NCI-H524 (cell line): ENCODE results near the gene B4GALT3.

Experiments used
- DNase-seq, 2 experiments: peaks; one replicate each; lab custom pipeline; 2025; lab: John Stamatoyannopoulos, UW

The B4GALT3 gene

DNA sequence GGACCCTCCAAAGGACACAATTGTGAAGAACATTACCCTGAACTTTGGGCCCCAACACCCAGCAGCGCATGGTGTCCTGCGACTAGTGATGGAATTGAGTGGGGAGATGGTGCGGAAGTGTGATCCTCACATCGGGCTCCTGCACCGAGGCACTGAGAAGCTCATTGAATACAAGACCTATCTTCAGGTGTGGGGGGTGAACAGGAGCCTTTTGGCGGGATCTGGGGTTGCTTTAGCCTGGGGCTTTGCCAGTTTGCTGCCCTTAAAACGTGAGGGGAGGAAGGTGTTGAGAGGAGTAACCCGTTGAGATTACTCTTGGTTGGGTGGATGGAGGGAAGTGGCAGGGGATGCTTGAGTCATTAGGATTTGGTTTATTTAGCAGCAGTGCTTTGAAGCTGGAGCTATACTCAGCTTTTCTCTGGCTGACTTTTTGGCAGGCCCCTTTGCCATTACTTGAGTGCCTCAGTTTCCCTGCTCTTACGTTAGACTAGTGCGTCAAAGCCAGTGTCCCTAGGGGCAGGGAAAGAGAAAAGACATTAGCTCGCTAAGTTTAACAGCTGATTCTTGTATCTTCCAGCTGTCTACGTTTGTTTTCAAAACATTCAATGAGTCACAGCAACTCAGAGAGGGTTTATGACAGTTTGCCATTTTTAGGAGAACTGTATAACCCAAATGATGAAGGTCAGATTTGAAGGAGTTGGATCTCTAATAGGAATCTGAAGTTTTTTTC lies 29.3 kb upstream of the B4GALT3 start:
- no peak for DNase-seq

GRCh38 chr1:161201836-161202712 lies 24.8 kb upstream of the B4GALT3 start, which contains the start of gene NDUFS2:
Gene NDUFS2, plus strand, starts transcription at chr1:161202367. Its CDS starts 19 bp downstream, at chr1:161202386.
- peak; percentile 97 to 98 for DNase-seq

DNA sequence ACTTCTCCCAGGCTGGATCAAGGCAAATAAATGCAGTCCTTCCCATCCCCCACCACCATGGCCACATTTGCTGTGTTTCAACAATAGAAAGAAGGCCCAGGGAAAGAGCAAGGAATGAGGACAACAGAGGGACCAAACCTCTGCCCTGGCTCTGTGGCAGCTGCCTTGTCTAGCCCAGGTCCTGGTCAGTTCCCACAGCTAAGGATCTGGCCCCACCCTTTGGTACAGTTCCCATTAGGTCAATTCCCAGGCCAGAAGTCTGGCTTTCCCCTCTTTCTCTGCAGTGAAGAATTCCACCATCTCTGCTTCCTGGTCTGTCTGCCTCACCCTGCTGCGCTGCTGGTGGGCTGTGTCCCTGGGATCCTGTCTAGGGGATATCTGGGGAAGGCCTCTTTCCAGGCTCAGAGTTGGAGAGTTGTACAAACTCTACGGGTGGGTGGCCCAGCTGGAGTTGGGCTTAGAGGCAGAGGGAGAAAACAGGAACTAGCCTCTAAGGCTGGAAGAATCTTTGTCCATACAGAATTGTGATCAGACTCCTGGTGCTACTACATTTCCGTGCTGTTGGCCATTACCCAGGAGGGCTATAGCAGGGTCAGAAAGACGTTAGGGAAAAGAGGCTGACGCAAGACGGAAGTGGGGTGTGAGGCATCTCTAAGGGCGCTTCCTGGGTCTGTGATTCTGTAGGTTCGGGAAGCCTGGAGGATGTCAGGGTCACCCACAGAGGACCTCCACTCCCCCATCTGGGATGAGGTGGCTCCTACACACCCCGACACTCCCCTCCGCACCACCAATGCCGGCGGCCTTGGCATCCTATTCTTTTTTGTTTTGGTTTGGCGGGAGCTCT lies 23.9 kb upstream of the B4GALT3 start:
- no peak for DNase-seq

GRCh38 chr1:161200421-161200991 lies 23.2 kb upstream of the B4GALT3 start:
- no peak for DNase-seq

DNA sequence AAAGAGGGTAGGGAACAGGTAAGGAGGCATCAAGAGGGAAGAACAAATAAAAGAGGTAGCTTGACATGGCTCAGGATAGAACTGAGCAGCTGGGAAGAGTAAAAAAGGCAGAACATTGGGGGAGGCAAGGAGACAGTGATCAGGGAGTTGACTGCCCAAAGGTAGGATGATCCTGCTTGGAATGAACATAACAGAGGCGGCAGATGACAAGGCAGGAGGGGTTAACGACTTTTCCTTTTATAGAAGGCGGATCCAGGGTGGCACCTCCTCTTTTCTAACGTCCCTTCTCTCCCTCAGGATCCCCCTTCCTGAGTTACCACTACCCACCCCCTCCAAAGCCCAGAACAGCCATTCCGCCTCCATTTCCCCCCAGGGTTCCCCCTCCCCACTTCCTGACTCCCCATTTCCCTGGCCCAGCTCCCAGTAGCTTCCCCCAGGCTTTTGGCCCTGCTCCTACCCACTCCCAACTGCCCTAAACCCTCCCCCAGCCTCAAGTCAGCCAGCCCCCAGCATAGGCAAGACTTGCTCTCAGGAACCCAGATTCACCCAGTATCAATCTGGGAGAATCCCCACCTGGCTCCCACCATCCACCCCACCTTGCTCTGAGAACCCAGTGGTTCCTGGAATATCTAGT lies 22.3 kb upstream of the B4GALT3 start:
- DNase-seq: no peak

GRCh38 chr1:161198897-161199431 lies 21.7 kb upstream of the B4GALT3 start, which contains the start of gene ADAMTS4:
Gene ADAMTS4, minus strand, starts transcription at chr1:161199054. Its CDS starts 427 bp downstream, at chr1:161198627.
- no peak for DNase-seq

GRCh38 chr1:161198194-161198896 lies 21.0 kb upstream of the B4GALT3 start:
- peak; percentile 43 to 67 for DNase-seq

DNA sequence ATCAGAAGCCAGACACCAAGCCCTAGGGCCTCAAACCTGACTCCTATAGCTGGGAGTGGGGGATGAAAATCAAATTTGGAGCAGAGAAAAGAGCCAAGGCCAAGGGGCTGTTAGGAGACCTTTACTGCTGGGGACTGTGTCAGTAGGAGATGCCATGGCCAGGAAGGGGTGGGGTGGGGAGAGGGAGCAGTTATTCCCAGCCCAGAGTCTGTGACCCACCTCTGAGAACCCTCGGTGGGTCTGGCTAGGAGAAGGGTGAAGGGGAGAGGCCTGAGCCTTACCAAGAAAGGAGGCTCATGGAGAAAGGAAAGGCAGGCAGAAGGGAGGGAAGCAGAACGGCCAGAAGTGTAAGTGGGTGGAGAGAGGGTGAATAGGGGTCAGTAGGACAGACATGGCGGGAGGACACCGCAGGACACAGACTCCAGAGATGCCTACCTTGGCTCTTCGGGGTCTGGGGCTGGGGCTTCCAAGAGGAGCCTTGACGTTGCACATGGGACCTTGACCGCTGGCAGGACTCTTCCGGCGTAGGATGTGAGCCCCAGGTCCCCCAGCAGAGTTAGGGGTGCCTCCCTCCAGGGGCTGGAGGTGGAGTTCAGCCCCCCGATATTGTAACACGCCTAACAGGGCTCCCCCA lies 20.4 kb upstream of the B4GALT3 start:
- no peak for DNase-seq

DNA sequence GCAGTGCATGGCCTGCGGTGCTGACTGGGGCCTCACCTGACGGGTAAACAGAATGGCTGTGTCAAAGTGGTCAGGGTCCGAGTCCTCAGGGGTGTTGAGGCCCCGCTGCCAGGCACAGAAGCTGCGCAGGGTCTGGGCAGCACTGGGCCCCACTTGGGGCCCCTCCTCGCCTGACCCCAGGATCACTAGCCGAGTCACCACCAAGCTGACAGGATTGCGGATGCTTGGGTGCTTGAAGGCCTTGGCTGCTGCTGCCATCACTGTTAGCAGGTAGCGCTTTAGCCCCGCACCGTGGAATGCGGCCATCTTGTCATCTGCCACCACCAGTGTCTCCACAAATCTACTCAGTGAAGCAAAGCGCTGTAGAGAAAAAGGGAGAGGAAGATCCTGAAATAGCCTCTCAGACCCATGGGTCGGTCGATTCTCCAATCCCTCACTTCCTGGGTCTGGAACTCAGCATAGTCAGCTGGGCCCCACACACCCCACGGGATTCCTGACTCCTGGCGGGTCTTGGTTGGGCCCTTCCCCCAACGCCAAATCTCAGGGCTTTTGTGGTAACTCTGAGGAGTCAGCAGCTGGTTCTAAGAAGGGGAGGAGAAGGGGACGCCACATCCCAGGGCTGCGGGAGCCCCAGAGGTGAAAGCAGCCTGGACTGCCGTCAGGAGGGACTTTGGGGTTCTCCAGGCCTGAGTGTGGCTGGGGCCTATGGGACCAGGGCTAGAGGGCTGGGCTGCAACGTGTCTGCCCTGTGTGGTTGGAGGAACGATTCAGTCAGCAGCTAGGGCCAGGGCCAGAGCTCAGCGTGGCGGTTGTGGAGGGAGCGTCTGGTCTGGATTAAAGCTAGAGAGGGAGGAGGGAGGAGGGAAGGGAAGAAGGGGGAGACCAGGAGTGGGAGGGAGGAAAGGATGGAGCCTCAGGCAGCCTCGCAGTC lies 19.5 kb upstream of the B4GALT3 start:
- peak; percentile 24 to 57 for DNase-seq

- DNase-seq: no peak
Measured at GRCh38 chr1:161196111-161196510, 18.8 kb upstream of the B4GALT3 start.

- no peak for DNase-seq
Measured at GRCh38 chr1:161195171-161195570, 17.9 kb upstream of the B4GALT3 start.

- no peak for DNase-seq
Measured at GRCh38 chr1:161193561-161194235, 16.4 kb upstream of the B4GALT3 start.

DNA sequence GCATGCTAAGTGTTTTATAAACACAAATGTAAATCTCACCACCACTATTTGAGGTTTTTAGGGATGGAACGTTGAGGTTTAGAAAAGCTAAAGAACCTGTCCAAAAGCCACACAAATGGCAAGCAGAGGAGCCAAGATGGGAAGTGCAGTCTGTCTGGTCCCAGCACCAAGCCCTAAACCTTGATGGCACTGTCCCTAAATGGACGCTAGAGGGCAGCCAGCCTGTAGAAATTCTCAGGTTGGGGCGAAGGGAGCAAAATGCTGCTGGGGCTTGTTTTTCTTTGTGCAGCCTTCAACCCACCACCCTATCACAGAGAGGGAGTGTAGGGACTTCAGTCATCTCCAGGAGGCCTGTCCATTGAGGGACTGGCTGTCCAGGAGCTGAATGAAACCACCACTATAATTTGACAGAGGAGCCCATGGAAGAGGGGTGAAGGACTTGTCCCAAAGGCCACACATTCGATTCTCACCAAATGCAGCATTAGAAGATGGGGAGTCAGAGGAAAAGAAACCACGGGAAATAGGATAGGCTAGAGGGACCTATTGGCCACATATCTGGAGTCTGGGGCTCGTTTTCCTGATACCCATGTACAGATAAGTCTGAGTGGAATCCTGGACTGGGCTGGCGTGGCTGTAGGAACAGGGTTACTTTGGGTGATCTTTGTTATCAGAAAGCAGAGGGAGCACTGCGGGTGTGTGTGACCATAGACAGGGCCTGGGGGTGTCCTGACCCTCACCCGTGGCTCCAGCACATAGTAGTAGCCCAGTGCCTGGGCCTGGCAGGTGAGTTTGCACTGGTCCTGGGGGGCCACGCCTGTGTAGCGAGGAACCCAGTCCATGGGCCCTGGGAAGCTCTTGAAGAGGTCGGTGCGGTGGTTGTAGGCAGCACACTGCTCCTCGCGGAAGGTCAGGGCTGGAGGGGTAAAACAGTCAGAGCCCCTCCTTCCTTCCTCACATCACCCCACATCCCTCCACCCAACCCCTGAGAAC lies 15.5 kb upstream of the B4GALT3 start:
- peak; percentile 71 to 75 for DNase-seq

- no peak for DNase-seq
Measured at GRCh38 chr1:161191971-161192370, 14.7 kb upstream of the B4GALT3 start.

DNA sequence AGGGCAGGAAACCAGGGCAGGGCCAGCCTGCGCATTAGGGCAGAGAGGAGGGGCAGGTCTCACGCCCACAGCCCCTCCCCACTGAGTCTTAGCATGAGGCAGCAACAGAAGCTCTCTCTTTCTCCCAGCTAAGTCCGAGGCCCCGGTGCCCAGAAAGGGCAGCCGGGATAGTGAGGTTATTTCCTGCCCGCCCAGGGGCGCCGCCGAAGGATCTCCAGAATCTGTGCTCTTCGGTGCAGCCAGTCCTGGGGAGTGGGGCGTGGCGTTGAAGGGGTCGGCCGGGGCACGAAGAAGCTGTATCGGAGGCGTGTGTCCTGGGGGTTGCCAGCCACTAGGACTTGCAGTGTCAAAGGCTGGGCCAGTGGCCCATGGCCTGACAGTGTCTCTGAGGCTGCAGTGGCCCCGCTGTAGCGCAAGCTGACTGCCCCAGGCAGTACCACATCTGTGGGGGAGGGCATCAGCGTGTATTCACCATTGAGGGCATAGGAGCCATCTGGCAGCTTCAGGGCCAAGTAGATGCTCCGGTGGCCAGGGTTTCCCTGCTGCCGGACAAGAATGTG lies 13.7 kb upstream of the B4GALT3 start:
- peak; percentile 31 to 74 for DNase-seq

GRCh38 chr1:161189036-161189435 lies 11.7 kb upstream of the B4GALT3 start:
- DNase-seq: no peak
